22Rv1 (cell line): ENCODE data around the gene LGR5.

Source experiments
- CTCF ChIP-seq: fragments of 450-650 bp; IDR thresholded peaks from 2 replicates; pipeline ENCODE4 v1.5.1; 2017; ENCODE audit warnings: mild to moderate bottlenecking
- ZFX ChIP-seq: fragments of 450-650 bp; IDR thresholded peaks from 2 replicates; pipeline ENCODE4 v1.6.1; 2017; ENCODE audit warnings: antibody characterized with exemption, borderline replicate concordance

- TF ChIP-seq CTCF = no peak
- no peak for TF ChIP-seq ZFX
Observed at GRCh38 chr12:71465796-71466195, 26.2 kb downstream of the LGR5 start.
